DMS 273 (cell line): ENCODE measurements around the gene IRF5.
A peak's percentile ranks its signal among the peaks of the same experiment; 100 is the strongest.

Experiments
- DNase-seq: peaks from one replicate; lab custom pipeline; 2025; ENCODE audit not compliant: unreplicated experiment; lab: John Stamatoyannopoulos, UW

The IRF5 gene

GRCh38 chr7:128937647-128938543, at the start of gene IRF5:
Gene IRF5, plus strand, starts transcription at chr7:128937927. Its CDS starts 4,155 bp downstream, at chr7:128942082.
- DNase-seq, result peak; percentile 69

DNA sequence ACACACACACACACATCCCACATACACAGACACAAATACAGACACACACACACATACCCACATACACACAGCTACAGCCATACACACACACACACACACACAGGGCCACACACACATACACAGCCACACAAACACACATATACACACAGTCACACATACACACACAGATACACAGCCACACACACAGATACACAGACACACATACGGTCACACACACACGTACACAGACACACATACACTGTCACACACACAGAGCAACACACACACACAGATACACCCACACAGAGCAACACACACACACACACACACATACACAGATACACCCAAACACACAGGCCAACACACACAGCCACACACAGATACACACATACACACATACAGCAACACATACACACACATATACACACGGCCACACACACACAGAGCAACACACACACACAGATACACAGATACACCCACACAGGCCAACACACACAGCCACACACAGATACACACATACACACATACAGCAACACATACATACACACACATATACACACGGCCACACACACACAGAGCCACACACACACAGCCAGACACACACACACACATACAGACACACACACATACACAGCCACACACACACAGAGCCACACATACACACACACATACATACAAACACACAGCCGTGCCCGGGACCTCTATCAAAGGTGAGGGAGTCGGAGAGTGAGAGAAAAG, 49.5 kb upstream of the IRF5 start:
- DNase-seq, result no peak

DNA sequence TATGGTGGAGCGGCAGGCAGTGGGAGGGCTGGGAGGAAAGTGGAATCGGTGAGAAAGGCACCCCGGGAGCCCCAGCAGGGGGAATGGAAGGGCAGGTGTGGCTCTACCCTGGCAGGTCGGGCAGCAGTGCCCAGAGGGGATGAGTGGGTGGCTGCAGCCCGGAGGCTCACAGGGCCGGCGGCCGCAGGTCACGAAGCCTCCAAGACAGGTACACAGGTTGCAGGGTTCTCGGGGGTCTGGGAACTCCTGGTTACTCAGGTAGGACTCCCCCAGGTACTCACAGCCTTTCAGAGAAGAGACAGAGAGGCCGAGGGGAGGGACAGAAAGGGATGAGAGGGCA, 49.0 kb upstream of the IRF5 start:
- DNase-seq, result no peak

GRCh38 chr7:128889121-128889520, 48.6 kb upstream of the IRF5 start:
- no peak for DNase-seq

DNA sequence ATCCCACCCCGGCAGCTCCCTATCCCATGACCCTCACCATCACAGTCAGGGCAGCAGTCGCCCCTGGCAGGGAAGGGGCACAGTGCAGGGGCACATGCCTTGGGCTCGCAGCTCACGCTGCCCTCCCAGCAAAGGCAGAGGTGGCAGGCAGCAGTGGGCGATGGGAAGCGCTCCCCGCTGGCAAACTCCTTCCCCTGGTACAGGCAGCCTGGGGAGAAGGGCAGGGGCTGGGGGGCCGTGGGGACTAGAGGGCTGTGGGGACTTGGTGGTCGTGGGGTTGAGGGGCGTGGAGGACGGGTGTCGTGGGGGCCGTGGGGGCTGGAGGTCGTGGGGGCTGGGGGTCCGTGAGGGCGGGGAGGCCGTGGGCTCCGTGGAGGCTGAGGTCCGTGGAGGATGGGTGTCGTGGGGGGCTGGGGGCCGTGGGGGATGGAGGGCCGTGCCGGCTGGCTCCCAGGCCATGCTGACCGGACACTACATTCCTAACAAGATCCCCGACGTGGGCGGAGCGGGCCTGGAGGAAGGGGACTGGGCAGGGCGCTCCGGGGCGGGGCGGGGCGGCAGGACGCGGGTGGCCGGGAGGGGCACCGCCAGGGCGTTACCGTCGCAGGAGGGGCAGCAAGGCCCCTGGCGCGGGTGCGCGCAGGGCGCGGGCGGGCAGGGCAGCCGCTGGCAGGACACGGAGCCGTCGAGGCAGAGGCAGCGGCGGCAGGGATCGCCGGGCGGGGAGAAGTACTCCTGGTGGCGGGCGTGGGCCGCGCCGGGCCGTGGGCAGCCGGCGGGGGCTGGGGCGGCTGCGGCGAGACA, 47.2 kb upstream of the IRF5 start:
- peak; percentile 49 for DNase-seq

GRCh38 chr7:128891110-128891941, 46.4 kb upstream of the IRF5 start:
- DNase-seq, result no peak

DNA sequence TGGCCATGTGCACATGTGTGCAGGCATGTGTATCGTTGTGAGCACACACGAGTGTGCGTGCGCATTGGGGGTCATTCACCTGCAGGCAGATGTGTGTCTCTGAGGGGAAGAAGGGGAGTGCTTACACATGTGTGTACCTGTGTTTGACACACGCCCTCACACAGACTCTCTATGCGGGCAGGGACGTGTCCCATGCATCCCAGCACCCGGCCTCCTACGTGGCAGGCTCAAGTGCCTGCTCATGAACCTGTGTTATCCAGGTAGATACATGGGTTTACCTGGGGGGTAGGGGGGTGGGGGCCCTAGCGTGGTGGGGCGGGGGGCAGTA, 45.8 kb upstream of the IRF5 start:
- DNase-seq, result no peak

DNA sequence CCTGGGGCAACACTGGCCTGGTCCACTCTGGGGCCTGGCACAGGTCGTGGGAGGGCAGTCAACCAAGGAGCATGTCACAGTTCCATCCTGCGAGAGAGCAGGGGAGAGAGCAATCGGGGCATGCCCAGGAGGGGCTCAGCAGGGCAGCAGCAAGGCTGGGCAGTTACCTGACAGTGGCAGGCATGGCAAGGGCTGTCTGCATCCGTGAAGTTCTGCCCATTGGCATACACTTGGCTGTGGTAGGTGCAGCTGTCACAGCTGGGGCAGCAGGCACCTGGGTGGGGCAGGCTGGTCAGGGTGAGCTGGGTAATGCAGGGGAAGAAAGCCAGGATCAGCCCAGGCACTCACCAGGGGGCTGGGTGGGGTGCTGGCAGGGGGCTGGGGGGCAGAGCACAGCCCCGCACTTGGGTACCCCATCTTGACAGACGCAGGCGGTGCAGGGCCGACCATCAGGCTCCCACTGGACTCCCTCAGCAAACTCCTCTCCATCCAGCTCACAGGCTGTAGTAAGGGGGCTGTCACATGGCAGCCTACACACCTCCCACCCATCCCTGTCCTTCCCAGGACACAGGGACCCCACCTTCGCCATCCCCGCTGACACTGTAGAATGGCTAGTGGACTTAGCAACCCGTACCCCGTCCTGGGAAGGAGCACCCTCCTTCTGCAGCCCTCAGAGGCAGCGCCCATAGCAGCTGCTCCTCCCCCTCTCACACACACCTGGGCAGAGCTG, 45.0 kb upstream of the IRF5 start:
- DNase-seq, result no peak

GRCh38 chr7:128893251-128894100, 44.3 kb upstream of the IRF5 start:
- no peak for DNase-seq

GRCh38 chr7:128894101-128894440, 43.7 kb upstream of the IRF5 start:
- DNase-seq, result no peak

GRCh38 chr7:128895320-128895719, 42.4 kb upstream of the IRF5 start:
- no peak for DNase-seq

GRCh38 chr7:128899392-128899791, 38.3 kb upstream of the IRF5 start:
- DNase-seq, result no peak

- DNase-seq, result no peak
Observed at GRCh38 chr7:128900237-128900636, 37.5 kb upstream of the IRF5 start.

DNA sequence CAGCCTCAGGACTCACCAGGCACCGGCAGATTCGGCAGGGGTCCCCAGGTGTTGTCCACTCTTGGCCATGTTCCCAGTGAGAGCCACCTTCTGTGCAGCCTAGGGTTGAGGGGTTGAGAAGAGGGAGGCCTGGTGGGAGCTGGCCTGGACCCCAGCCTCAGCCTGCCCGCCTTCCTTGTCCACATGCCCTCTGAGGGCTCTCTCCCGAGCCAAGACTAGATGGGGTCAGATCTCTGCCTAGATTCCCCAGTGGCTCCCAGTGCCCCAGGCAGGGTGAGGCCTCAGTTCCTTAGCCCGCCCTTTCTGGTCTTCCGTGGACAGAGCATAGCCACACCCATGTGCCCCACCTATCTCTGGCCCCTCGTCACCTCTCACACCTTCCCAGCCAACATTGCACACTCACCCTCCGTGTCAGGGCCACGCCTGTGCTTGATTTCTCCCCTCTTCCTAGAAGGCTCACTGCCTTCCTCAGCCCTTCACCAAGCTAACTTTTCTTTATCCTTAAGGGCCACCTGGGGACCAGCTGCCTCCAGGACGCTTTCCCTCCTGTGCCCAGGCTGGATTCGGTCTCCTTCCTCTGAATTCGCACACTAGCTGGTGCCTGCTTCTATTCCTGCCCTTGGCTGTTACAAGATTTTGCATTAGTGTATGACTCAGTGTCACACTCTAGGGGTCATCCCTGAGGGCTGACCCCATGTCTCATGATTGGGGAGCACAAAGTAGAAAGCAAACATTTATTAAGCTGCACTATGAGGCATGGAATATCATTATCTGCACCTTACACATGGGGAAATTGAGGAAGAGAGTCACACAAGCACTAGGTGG, 34.8 kb upstream of the IRF5 start:
- no peak for DNase-seq

DNA sequence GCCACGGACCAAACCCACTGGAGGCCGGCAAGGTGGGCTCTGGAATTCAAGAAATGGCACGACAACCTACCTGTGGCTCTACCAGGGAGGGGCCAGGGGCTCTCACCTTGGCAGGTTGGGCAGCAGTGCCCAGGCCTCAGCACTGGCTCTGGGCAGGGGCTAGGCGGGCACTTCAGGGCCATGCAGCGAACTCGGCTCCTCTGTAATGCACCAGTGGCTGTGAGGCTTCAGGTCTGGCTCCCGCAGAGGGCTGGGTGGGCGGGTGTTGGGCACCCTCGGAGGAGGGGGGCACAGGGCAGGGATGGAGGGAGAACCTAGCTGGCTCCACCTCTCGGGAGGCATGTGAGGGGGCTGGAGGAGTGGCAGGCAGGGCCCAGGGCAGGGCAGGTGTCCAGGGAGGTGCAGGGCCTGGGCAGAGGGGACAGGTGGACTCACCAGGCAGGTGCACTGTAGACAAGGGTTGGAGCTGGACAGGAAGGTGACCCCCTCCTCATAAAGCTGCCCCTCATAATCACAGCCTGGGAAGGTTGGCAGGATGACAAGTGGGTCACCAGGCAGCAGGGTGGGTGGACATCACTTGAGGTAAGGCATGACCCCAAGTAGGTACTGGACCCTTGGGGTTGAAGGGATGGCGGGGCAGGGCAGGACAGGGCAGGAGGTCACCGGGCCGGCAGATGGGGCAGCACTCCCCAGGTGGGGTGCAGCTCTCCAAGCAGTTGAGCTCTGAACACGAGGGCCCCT, 33.9 kb upstream of the IRF5 start:
- no peak for DNase-seq

GRCh38 chr7:128904381-128905197, 33.1 kb upstream of the IRF5 start:
- DNase-seq, result peak; percentile 90
